Prostate gland (tissue), 2 donors: Measurements from ENCODE around the gene EFNA4. TPM values are rescaled to one million over a fixed set of nuclear protein-coding genes. Genes with fewer than 3 reads are reported as not detected.

Experiments used
- DNase-seq: peaks from one replicate; pipeline ENCODE4 v3.0.0-alpha.2; 2019; ENCODE audit warnings: low spot score
- H3K27ac ChIP-seq, 2 donors: fragments of 200-600 bp; sonication (generic); 2 replicates each; pipeline ENCODE4 v1.5.1; 2017 to 2019
- H3K27me3 ChIP-seq: fragments of 200-600 bp; sonication (generic); replicated peaks from 2 replicates; pipeline ENCODE4 v1.5.1; 2019; ENCODE audit not compliant: insufficient read depth
- H3K36me3 ChIP-seq, 2 donors: fragments of 200-600 bp; sonication (generic); 1 replicate in 1 of 2; 2 replicates in 1 of 2; pipeline versions ENCODE4 v1.5.1 to v1.8.1; 2017 to 2019
- H3K4me1 ChIP-seq: fragments of 200-600 bp; sonication (generic); replicated peaks from 2 replicates; pipeline ENCODE4 v1.5.1; 2019
- H3K4me3 ChIP-seq, 2 donors: fragments of 200-600 bp; sonication (generic); 2 replicates each; pipeline ENCODE4 v1.5.1; 2017 to 2019
- H3K9me3 ChIP-seq: fragments of 200-600 bp; sonication (generic); 2 replicates; pipeline ENCODE4 v1.5.1; 2017
- POLR2A ChIP-seq: fragments of 450-650 bp; IDR thresholded peaks from one replicate; pipeline ENCODE4 v1.6.1; 2016; ENCODE audit warnings: antibody characterized with exemption, mild to moderate bottlenecking
- POLR2AphosphoS5 ChIP-seq: sonication (generic); formaldehyde crosslinking; IDR thresholded peaks from one replicate; pipeline ENCODE4 v1.6.1; 2017; ENCODE audit warnings: antibody characterized with exemption
- WGBS: methylation state at CpG from one replicate; pipeline ENCODE4 v1.1.5; 2018; 5-methylcytosine and 5-hydroxymethylcytosine counted together
- intact Hi-C: fragments of 100-400 bp; cut with DNase I; formaldehyde crosslinking; loops from one replicate; pipeline ENCODE4 v1.14.2; 2022
- total RNA-seq, 2 donors: library from RNA; depleted of rRNA; stranded (reverse); fragments of >200 nt; gene quantifications; one replicate each; pipeline ENCODE4 v1.1.0, GENCODE V29; 2016
- TF ChIP-seq, protein P1 (sequence below), 4 experiments: fragments of 200-600 bp in 2 of 4; fragments of 450-650 bp in 2 of 4; sonication (generic) in 2 of 4; IDR thresholded peaks; 1 replicate in 3 of 4; 2 replicates in 1 of 4; pipeline ENCODE4 v1.5.1; 2016 to 2019; ENCODE audit warnings: antibody characterized with exemption in 4 of 4, mild to moderate bottlenecking in 2 of 4, moderate library complexity in 2 of 4

EFNA4 gene
- total RNA-seq, 2 donors from 2014 or later, result 10.3 to 23.4 TPM

- no peak for DNase-seq
- no peaks in the 10 kb centered on the region for H3K36me3 ChIP-seq
- H3K4me3 ChIP-seq, result no peak overlapping the region
- intact Hi-C loops, result loop anchor here (10.0 kb wide), 1 partner anchor 515 kb away; the partner anchor contains the start of gene UBE2Q1
- H3K27me3 ChIP-seq, result no peaks in the 10 kb centered on the region
- TF ChIP-seq, protein P1, sequence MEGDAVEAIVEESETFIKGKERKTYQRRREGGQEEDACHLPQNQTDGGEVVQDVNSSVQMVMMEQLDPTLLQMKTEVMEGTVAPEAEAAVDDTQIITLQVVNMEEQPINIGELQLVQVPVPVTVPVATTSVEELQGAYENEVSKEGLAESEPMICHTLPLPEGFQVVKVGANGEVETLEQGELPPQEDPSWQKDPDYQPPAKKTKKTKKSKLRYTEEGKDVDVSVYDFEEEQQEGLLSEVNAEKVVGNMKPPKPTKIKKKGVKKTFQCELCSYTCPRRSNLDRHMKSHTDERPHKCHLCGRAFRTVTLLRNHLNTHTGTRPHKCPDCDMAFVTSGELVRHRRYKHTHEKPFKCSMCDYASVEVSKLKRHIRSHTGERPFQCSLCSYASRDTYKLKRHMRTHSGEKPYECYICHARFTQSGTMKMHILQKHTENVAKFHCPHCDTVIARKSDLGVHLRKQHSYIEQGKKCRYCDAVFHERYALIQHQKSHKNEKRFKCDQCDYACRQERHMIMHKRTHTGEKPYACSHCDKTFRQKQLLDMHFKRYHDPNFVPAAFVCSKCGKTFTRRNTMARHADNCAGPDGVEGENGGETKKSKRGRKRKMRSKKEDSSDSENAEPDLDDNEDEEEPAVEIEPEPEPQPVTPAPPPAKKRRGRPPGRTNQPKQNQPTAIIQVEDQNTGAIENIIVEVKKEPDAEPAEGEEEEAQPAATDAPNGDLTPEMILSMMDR (IDR thresholded peaks at IDR 0.05), result no peak
- no peak for TF ChIP-seq POLR2AphosphoS5
- no peak for TF ChIP-seq POLR2A
- H3K27ac ChIP-seq, result no peak overlapping the region
- peaks cover 10% of the 10 kb centered on the region for H3K4me1 ChIP-seq
- no peaks in the 10 kb centered on the region for H3K9me3 ChIP-seq
- 37% methylated on average over 7 of the region's 7 CpGs for WGBS
Observed at GRCh38 chr1:155069551-155070157, 6.1 kb downstream of the EFNA4 start.

GRCh38 chr1:155070158-155070621, 6.7 kb downstream of the EFNA4 start:
- Histone ChIP-seq H3K4me3 (no peak overlapping the region), H3K9me3 (no peaks in the 10 kb centered on the region), H3K27ac (no peak overlapping the region), H3K4me1 (peaks cover 10% of the 10 kb centered on the region), H3K36me3 (no peaks in the 10 kb centered on the region), H3K27me3 (no peaks in the 10 kb centered on the region)
- intact Hi-C loops, result no loop called here
- DNase-seq, result no peak
- no peak for TF ChIP-seq POLR2AphosphoS5
- no peak for TF ChIP-seq POLR2A
- TF ChIP-seq, protein P1 (IDR thresholded peaks at IDR 0.05), result no peak
- WGBS, result 31% methylated on average over 26 of the region's 28 CpGs

GRCh38 chr1:155070721-155071569, 7.4 kb downstream of the EFNA4 start:
- intact Hi-C loops, result no loop called here
- peak overlapping the region; percentile 54 to 60 for H3K27ac ChIP-seq
- peak overlapping the region; percentile 27 to 37 for H3K4me3 ChIP-seq

DNA sequence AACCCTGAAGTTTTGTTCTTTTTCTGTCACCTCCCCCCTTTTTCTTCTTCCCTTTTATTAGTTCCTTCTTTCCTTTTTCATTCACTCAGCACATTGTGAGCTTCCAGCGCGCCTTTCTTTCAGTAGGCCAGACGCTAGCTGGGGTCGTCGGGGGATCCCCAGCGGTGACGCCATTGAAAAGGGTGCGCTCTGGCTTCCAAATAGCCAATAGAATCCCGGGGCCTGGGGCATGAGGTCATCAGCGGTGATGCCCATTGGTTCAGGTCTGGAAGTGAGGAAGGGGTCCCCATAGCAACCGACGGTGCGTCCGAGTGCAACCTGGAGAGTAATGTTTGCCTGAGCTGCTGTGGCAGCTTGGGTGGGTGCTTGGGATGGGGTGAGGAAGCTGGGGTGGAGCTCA, 8.2 kb downstream of the EFNA4 start:
- TF ChIP-seq POLR2A, result no peak
- TF ChIP-seq, protein P1 (IDR thresholded peaks at IDR 0.05), result no peak
- no peak for TF ChIP-seq POLR2AphosphoS5
- intact Hi-C loops, result no loop called here
- H3K27me3 ChIP-seq, result no peaks in the 10 kb centered on the region
- no peaks in the 10 kb centered on the region for H3K9me3 ChIP-seq
- H3K4me1 ChIP-seq, result peaks cover 10% of the 10 kb centered on the region
- H3K36me3 ChIP-seq, result no peaks in the 10 kb centered on the region
- WGBS, result 72% methylated on average over 14 of the region's 14 CpGs
- no peak for DNase-seq
- no peak overlapping the region for H3K27ac ChIP-seq
- no peak overlapping the region for H3K4me3 ChIP-seq

More at GRCh38 chr1:155070721-155071569, 7.4 kb downstream of the EFNA4 start:
- DNase-seq, result peak; percentile 52
- TF ChIP-seq POLR2A (no peak), POLR2AphosphoS5 (peak; percentile 50)
- TF ChIP-seq, protein P1 (IDR thresholded peaks at IDR 0.05), result peak in 2 of 4 experiments; percentile 46 to 56
- H3K9me3 ChIP-seq, result no peaks in the 10 kb centered on the region
- H3K36me3 ChIP-seq, result no peaks in the 10 kb centered on the region
- no peaks in the 10 kb centered on the region for H3K27me3 ChIP-seq
- peaks cover 10% of the 10 kb centered on the region for H3K4me1 ChIP-seq
- 4% methylated on average over 49 of the region's 61 CpGs for WGBS
